Measurements from ENCODE around the gene PKD1L1. TPM values are rescaled to one million over a fixed set of nuclear protein-coding genes. Genes with fewer than 3 reads are reported as not detected.
A peak's percentile ranks its signal among the peaks of the same experiment; 100 is the strongest.
"Not testable (repeated sequence)": the region's sequence is repeated elsewhere in the genome, so short reads cannot be mapped to it uniquely, and the experiment has no call there.

The PKD1L1 gene
- total RNA-seq, 1 donor from 2014 or later = 0.40 TPM

DNA sequence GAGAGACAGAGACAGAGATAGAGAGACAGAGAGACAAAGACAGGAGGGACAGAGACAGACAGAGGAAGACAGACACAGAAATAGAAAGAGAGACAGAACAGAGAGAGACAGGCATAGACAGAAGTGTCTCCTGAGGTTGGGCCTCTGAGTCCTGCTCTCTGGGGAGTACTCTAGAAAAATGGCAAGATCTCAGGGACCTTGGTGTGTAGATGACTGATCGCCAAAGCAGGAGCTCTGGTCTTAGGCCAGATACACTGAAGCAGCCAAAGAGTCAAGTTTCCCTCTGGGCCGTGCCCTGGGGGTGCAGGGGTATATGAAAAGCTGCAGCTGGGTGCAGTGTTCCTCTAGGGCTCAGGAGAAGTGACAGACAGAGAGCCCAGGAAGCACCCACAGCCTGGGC, 189.7 kb downstream of the PKD1L1 start:
- no peak for TF ChIP-seq CTCF (IDR thresholded peaks at IDR 0.05)
- no peaks in the 10 kb centered on the region for H3K36me3 Mint-ChIP-seq (ENCODE audit: low read depth)

GRCh38 chr7:47757921-47758411, 190.3 kb downstream of the PKD1L1 start:
- intact Hi-C loops (cut with micrococcal nuclease) = no loop called here
- POLR2A ChIA-PET = interaction anchor here (0.6 kb wide), 1 partner anchor 260 kb away, joined by 3 read pairs; no protein-coding TSS in a partner anchor
- H3K27me3 Mint-ChIP-seq = no peaks in the 10 kb centered on the region
- no peak overlapping the region for H3K4me3 Mint-ChIP-seq
- CTCF ChIA-PET = no interaction called here
- peak overlapping the region; percentile 8 for H3K27ac Mint-ChIP-seq
- no peak for TF ChIP-seq CTCF (IDR thresholded peaks at IDR 0.05)
- H3K9me3 Mint-ChIP-seq = no peaks in the 10 kb centered on the region
- peaks cover 12% of the 10 kb centered on the region for H3K4me1 Mint-ChIP-seq
- no peak for ATAC-seq (ENCODE audit: low read depth)
- H3K36me3 Mint-ChIP-seq (ENCODE audit: low read depth) = no peaks in the 10 kb centered on the region
- no peak for DNase-seq

More for the DNA sequence above, 189.7 kb downstream of the PKD1L1 start:
- Mint-ChIP-seq H3K4me3 (no peak overlapping the region), H3K27ac (no peak overlapping the region), H3K27me3 (no peaks in the 10 kb centered on the region), H3K9me3 (no peaks in the 10 kb centered on the region), H3K4me1 (peaks cover 18% of the 10 kb centered on the region)
- CTCF ChIA-PET = no interaction called here
- intact Hi-C loops (cut with micrococcal nuclease) = no loop called here
- POLR2A ChIA-PET = interaction anchor here (0.6 kb wide), 1 partner anchor 261 kb away, joined by 3 read pairs; no protein-coding TSS in a partner anchor
- ATAC-seq (ENCODE audit: low read depth) (no peak), DNase-seq (no peak)

DNA sequence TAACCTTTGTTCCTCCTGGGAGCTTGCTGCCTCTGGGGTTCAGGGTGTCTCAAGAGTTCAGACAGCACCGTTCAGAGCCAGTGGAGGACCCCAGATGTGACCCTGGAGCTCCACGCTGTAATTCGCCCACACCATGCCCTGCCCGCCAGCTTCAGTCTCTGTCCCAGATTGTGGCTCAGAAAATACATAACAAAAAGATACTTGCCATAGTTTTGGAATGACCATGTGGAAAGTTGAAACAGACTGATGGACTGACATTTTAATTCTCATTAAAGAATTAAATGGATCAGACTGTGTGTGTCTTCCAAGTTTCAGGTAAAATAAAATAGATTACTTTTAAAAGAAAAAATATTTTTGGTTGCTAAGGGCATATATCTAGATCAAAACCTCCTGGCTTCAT, 191.6 kb downstream of the PKD1L1 start:
- POLR2A ChIA-PET = interaction anchor here (0.5 kb wide), 1 partner anchor 44 kb away, joined by 4 read pairs; no protein-coding TSS in a partner anchor
- DNase-seq (no peak), ATAC-seq (ENCODE audit: low read depth) (no peak)
- TF ChIP-seq CTCF (IDR thresholded peaks at IDR 0.05) = no peak
- CTCF ChIA-PET = no interaction called here
- Mint-ChIP-seq H3K36me3 (ENCODE audit: low read depth) (no peaks in the 10 kb centered on the region), H3K27ac (no peak overlapping the region), H3K4me1 (peaks cover 6% of the 10 kb centered on the region), H3K4me3 (no peak overlapping the region), H3K27me3 (no peaks in the 10 kb centered on the region), H3K9me3 (no peaks in the 10 kb centered on the region)
- intact Hi-C loops (cut with micrococcal nuclease) = no loop called here

DNA sequence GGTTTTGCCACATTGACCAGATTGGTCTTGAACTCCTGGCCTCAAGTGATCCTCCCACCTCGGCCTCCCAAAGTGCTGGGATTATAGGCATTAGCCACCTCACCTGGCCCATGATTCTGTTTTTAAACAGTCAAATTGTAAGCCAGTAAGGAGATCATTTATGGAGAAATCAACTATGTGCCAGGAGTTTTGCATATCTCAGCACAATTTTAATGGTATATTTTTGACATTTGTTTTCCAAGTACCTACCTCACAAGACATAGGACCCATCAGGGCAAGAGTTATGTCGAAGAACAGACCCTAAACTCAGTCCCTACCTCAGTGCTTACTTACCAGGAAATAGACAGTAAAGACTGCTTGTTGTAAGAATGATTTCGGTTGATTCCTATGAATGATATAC, 193.0 kb downstream of the PKD1L1 start:
- Mint-ChIP-seq H3K4me1 (peaks cover 10% of the 10 kb centered on the region), H3K4me3 (no peak overlapping the region), H3K27ac (no peak overlapping the region)

DNA sequence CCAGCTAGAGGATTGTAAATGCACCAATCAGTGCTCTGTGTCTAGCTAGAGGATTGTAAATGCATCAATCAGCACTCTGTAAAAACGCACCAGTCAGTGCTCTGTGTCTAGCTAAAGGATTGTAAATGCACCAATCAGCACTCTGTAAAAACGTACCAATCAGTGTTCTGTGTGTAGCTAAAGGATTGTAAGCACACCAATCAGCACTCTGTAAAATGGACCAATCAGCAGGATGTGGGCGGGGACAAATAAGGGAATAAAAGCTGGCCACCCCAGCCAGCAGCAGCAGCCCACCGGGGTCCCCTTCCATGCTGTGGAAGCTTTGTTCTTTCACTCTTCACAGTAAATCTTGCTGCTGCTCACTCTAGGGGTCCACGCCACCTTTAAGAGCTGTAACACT, 196.5 kb downstream of the PKD1L1 start:
- CTCF ChIA-PET; intact Hi-C loops (cut with micrococcal nuclease); H3K4me1 Mint-ChIP-seq; H3K27me3 Mint-ChIP-seq; H3K36me3 Mint-ChIP-seq (ENCODE audit: low read depth); DNase-seq; H3K4me3 Mint-ChIP-seq; H3K27ac Mint-ChIP-seq; H3K9me3 Mint-ChIP-seq; ATAC-seq (ENCODE audit: low read depth); POLR2A ChIA-PET: not testable (repeated sequence)

More for the DNA sequence above, 193.0 kb downstream of the PKD1L1 start:
- ATAC-seq (ENCODE audit: low read depth) (no peak), DNase-seq (no peak)
- no peak for TF ChIP-seq CTCF (IDR thresholded peaks at IDR 0.05)
- Mint-ChIP-seq H3K27me3 (no peaks in the 10 kb centered on the region), H3K9me3 (no peaks in the 10 kb centered on the region), H3K36me3 (ENCODE audit: low read depth) (no peaks in the 10 kb centered on the region)
- intact Hi-C loops (cut with micrococcal nuclease) = no loop called here
- POLR2A ChIA-PET = no interaction called here
- CTCF ChIA-PET = no interaction called here

- Mint-ChIP-seq H3K27ac (no peak overlapping the region), H3K36me3 (ENCODE audit: low read depth) (no peaks in the 10 kb centered on the region), H3K27me3 (no peaks in the 10 kb centered on the region), H3K4me3 (no peak overlapping the region), H3K9me3 (no peaks in the 10 kb centered on the region), H3K4me1 (peaks cover 4% of the 10 kb centered on the region)
- ChIA-PET POLR2A (no interaction called here), CTCF (interaction anchor here (0.6 kb wide), 1 partner anchor 156 kb away, joined by 3 read pairs; no protein-coding TSS in a partner anchor)
- intact Hi-C loops (cut with micrococcal nuclease) = no loop called here
- no peak for TF ChIP-seq CTCF (IDR thresholded peaks at IDR 0.05)
- DNase-seq (no peak), ATAC-seq (ENCODE audit: low read depth) (no peak)
Measured at GRCh38 chr7:47751043-47751442, 197.2 kb downstream of the PKD1L1 start.

All from activated B cell treated with CpG ODN at 0.5 μM for 24 hours (primary cell).